C4-2B (cell line): ENCODE measurements around the gene LGMN.

Source experiments
- H3K27ac ChIP-seq: fragments of 450-650 bp; 2 replicates; pipeline ENCODE4 v1.5.1; 2017
- ZFX ChIP-seq: fragments of 450-650 bp; IDR thresholded peaks from 2 replicates; pipeline ENCODE4 v1.6.1; 2017
- TF ChIP-seq, protein P1 (sequence below): fragments of 450-650 bp; conservative IDR thresholded peaks from 2 replicates; pipeline ENCODE4 v1.5.1; 2017; ENCODE audit warnings: mild to moderate bottlenecking

LGMN gene

GRCh38 chr14:92703516-92703915 lies 44.9 kb downstream of the LGMN start:
- TF ChIP-seq, protein P1, sequence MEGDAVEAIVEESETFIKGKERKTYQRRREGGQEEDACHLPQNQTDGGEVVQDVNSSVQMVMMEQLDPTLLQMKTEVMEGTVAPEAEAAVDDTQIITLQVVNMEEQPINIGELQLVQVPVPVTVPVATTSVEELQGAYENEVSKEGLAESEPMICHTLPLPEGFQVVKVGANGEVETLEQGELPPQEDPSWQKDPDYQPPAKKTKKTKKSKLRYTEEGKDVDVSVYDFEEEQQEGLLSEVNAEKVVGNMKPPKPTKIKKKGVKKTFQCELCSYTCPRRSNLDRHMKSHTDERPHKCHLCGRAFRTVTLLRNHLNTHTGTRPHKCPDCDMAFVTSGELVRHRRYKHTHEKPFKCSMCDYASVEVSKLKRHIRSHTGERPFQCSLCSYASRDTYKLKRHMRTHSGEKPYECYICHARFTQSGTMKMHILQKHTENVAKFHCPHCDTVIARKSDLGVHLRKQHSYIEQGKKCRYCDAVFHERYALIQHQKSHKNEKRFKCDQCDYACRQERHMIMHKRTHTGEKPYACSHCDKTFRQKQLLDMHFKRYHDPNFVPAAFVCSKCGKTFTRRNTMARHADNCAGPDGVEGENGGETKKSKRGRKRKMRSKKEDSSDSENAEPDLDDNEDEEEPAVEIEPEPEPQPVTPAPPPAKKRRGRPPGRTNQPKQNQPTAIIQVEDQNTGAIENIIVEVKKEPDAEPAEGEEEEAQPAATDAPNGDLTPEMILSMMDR: no peak
- TF ChIP-seq ZFX: no peak
- H3K27ac ChIP-seq: no peak overlapping the region

GRCh38 chr14:92702441-92702918 lies 45.9 kb downstream of the LGMN start:
- TF ChIP-seq, protein P1: no peak
- no peak for TF ChIP-seq ZFX
- no peak overlapping the region for H3K27ac ChIP-seq

DNA sequence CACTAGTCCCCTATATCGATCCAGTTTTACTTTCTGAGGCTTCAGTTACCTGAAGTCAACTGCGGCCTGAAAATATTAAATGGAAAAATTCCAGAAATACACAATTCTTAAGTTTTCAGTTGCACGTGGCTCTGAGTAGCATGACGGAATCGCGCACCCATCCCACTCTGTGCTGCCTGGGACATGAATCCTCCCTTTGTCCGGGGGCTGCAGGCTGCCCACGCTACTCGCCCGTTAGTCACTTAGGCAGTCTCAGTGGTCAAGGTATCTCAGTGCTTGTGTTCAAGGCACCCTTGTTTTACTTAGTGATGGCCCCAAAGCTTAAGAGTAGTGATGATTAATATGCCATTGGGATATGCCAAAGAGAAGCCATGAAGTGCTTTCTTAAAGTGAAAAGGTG lies 46.6 kb downstream of the LGMN start:
- TF ChIP-seq ZFX: no peak
- TF ChIP-seq, protein P1: no peak
- no peak overlapping the region for H3K27ac ChIP-seq

DNA sequence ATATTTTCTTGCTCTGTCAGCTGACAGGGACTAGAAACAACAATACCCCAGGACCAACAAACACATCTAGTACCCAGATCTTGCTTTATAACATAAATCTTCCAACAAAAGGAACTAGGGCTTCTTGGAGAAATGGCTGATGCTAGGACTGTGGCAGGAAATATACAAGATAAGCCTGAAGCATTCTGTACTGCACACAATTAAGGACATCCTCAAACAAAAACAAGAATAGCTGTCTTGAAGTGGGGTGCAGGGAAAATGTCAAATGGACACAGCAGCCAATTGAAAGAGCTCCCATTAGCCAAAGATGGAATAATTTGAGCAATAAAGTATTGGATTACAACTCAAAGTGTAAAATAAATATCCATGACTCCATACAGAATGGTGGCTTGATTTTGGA lies 50.0 kb downstream of the LGMN start:
- H3K27ac ChIP-seq: no peak overlapping the region
- no peak for TF ChIP-seq ZFX
- TF ChIP-seq, protein P1: no peak

GRCh38 chr14:92696366-92696765 lies 52.1 kb downstream of the LGMN start:
- no peak overlapping the region for H3K27ac ChIP-seq
- TF ChIP-seq, protein P1: no peak
- no peak for TF ChIP-seq ZFX

- no peak overlapping the region for H3K27ac ChIP-seq
- no peak for TF ChIP-seq ZFX
- TF ChIP-seq, protein P1: no peak
These were observed 52.9 kb downstream of the LGMN start for GRCh38 chr14:92695562-92695961.

- H3K27ac ChIP-seq: no peak overlapping the region
- TF ChIP-seq ZFX: no peak
- TF ChIP-seq, protein P1: no peak
These were observed 53.6 kb downstream of the LGMN start for GRCh38 chr14:92694807-92695206.
